Measurements from ENCODE around the gene WWOX. TPM values are rescaled to one million over a fixed set of nuclear protein-coding genes. Genes with fewer than 3 reads are reported as not detected.

WWOX gene
- total RNA-seq, 1 experiment from 2014 or later, result 38.9 TPM

- in situ Hi-C loops (cut with HindIII; ENCODE audit: low sequenced_read_pairs), result no loop called here
- no peak for DNase-seq (ENCODE audit: low spot score)
These were observed 1068.9 kb downstream of the WWOX start for GRCh38 chr16:79168321-79168720.

- in situ Hi-C loops (cut with HindIII; ENCODE audit: low sequenced_read_pairs), result no loop called here
- DNase-seq (ENCODE audit: low spot score), result no peak
These were observed 1069.8 kb downstream of the WWOX start for GRCh38 chr16:79169239-79169638.

DNA sequence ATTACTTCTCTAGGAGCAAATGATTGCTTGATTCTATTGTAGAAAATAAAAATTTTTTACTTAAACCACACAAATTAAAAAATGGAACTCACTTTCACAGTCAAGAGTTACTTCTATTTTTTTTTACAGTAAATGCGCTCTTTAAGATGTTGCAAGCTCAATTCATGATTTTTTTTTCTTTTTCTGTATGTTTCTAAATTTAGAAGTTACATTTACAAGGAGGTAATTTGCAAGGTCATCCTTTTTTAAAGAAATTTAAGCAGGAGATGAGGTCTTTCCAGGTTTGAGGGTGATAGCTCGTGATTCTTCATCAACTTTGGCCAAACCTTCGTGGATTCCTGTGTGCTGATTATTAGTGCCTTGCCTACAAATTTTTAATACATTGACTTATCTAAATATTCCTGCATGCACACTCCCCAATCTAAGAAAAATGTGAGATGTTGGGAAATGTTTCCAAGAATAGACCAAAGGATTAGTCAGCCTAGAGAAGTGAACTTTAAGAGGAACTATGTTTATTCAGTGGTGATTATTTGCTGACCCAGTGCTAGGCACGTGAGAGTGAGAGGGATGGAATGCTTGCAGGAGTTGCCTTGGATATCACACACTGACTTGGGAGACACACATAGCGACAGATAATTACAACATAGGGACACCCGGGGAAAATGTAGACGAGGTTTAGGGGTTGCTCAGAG is 1071.2 kb downstream of the WWOX start:
- DNase-seq (ENCODE audit: low spot score), result no peak
- in situ Hi-C loops (cut with HindIII; ENCODE audit: low sequenced_read_pairs), result no loop called here

DNA sequence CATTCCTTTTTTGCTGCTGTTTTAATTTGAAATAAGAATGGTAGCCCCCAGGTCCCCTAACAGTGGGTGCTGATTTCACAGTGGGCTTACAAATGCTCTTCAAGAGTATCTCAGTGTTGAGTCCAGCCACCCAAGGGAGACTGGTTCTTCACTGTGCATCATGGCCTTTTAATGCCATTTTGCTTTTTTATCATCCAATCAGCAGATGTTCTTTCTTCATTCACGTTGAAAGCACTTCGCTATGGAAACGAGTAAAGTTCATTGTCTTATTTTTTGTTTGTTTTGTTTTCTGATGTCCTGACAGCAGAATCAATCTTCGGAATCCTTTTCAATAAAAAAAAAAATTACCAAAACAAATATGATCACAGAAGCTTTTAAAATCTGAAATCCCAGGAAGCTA is 1072.0 kb downstream of the WWOX start:
- in situ Hi-C loops (cut with HindIII; ENCODE audit: low sequenced_read_pairs), result no loop called here

DNA sequence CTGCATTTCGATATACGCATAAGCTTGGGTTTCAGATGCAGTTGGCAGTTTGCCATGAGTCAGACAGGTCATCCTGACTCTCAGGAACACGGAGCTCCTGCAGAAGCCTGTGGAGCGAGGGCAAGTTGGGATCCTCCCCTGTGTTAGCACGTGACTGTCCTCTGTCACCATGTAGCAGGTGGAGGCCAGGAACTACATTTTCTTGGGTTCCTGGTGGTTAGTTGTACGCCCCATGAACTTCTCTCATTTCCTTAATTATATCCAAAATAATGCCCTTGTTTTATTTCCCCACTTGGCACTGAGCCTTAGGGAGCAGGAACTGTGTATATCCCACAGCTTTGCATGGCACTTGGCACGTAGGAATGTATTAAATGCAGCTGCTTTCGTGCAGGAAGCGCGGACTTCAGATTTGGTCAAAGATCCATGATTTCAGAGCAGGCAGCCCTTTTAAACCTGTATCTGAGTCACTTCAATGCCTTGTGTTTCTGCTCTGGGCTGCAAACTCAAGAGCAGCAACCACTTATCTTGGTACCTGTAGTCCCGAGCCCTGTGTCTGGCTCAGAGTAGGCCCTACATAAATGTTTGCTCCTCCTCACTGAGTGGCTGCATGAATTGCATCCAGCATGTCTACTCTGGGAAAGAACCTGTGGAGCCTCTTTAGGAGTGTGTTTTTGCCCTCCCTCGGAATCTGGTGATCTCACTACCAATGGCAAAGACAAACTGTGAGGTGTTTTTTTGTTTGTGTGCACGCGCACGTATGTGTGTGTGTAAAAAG is 1072.7 kb downstream of the WWOX start:
- in situ Hi-C loops (cut with HindIII; ENCODE audit: low sequenced_read_pairs), result no loop called here

More for the DNA sequence above, 1072.0 kb downstream of the WWOX start:
- DNase-seq (ENCODE audit: low spot score), result no peak

GRCh38 chr16:79172976-79173500 is 1073.6 kb downstream of the WWOX start:
- in situ Hi-C loops (cut with HindIII; ENCODE audit: low sequenced_read_pairs), result no loop called here
- DNase-seq (ENCODE audit: low spot score), result no peak

More for the DNA sequence above, 1072.7 kb downstream of the WWOX start:
- no peak for DNase-seq (ENCODE audit: low spot score)

- DNase-seq (ENCODE audit: low spot score), result no peak
- in situ Hi-C loops (cut with HindIII; ENCODE audit: low sequenced_read_pairs), result no loop called here
These were observed 1074.5 kb downstream of the WWOX start for GRCh38 chr16:79173919-79174318.

- in situ Hi-C loops (cut with HindIII; ENCODE audit: low sequenced_read_pairs), result no loop called here
- DNase-seq (ENCODE audit: low spot score), result no peak
These were observed 1076.0 kb downstream of the WWOX start for GRCh38 chr16:79175286-79176057.

- in situ Hi-C loops (cut with HindIII; ENCODE audit: low sequenced_read_pairs), result no loop called here
- no peak for DNase-seq (ENCODE audit: low spot score)
These were observed 1077.6 kb downstream of the WWOX start for GRCh38 chr16:79177018-79177417.

GRCh38 chr16:79181419-79181818 is 1082.0 kb downstream of the WWOX start:
- no peak for DNase-seq (ENCODE audit: low spot score)
- in situ Hi-C loops (cut with HindIII; ENCODE audit: low sequenced_read_pairs), result no loop called here

DNA sequence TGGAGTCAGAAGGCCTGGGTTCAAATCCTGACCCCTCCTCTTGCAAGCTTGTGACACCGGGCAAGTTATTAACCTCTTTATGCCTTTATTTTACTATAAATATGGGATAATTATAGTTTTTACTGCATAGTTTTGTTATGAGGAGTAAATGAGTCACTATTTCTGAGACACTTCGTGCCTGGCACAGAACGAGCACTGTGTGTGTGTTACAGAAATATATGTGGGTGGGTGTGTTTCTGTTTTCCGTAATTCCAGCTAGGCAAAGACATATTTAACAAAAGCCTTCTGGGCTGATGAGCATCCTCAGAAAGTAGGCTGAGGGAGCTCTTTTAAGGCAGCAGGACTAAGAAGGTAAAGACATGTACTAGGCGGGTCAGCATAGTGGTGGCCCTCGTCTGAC is 1083.2 kb downstream of the WWOX start:
- DNase-seq (ENCODE audit: low spot score), result no peak
- in situ Hi-C loops (cut with HindIII; ENCODE audit: low sequenced_read_pairs), result no loop called here

GRCh38 chr16:79183571-79183970 is 1084.1 kb downstream of the WWOX start:
- no peak for DNase-seq (ENCODE audit: low spot score)
- in situ Hi-C loops (cut with HindIII; ENCODE audit: low sequenced_read_pairs), result no loop called here

DNA sequence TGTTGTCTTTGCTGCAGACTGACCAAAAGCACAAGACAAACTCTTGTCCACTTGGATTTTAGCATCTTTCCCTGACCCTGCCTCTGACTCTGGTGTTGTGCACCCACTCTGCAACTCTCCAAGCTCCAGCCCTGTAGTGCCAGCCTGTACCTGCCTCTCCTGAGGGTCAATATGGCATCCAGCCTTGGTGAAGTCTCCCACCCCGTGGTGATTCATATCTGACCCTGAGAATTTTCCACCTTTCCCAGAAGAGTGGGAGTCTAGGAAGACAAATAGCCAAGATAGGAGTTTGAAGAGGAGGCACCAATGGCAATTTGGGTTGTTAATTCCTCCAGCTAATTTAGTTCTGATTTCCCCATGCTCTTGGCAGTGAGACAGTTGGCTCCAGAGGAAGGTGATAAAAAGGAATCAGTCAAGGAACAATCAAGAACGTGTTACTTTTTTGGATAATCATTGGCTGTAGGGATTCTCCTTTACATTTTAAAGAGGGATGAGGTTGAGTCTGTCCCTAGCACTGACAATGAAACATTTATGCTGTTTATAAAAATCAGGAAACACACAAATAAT is 1085.1 kb downstream of the WWOX start:
- in situ Hi-C loops (cut with HindIII; ENCODE audit: low sequenced_read_pairs), result no loop called here
- no peak for DNase-seq (ENCODE audit: low spot score)

DNA sequence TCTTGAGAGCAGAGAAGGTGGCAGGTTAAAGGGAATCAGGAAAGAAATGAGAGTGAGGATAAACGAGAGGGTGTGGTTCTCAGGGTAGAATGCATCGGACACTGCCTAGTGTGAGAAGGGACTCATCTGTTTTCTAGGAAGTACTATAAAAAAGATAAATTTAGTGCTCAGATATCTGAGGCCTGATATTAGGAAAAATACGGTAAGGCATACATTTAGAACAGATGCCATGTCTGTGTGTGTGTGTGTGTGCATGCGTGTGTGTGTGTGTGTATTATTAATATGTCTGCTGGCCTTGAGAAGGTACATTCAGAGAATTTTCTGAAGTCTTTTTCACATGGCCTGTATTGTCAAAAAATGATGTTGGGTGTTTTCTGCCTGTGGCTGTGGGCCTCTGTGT is 1086.3 kb downstream of the WWOX start:
- in situ Hi-C loops (cut with HindIII; ENCODE audit: low sequenced_read_pairs), result no loop called here

DNA sequence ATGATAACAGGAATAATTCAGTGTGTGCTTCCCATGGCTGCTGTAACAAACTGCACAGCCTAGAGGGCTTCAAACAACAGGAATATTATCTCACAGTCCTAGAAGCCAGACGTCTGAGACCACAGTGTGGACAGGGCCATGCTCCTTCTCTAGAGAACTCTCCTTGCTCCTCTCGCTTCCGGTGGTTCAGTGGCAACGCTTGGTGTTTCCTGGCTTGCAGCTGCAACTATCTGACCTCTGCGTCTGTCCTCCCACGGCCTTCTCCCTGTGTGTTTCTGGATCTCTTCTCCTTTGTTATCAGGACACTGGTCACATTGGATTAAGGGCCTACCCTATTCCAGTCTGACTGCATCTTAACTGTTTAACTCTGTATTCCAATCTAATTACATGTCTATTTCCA is 1086.7 kb downstream of the WWOX start:
- in situ Hi-C loops (cut with HindIII; ENCODE audit: low sequenced_read_pairs), result no loop called here
- no peak for DNase-seq (ENCODE audit: low spot score)

More for the DNA sequence above, 1086.3 kb downstream of the WWOX start:
- DNase-seq (ENCODE audit: low spot score), result no peak

DNA sequence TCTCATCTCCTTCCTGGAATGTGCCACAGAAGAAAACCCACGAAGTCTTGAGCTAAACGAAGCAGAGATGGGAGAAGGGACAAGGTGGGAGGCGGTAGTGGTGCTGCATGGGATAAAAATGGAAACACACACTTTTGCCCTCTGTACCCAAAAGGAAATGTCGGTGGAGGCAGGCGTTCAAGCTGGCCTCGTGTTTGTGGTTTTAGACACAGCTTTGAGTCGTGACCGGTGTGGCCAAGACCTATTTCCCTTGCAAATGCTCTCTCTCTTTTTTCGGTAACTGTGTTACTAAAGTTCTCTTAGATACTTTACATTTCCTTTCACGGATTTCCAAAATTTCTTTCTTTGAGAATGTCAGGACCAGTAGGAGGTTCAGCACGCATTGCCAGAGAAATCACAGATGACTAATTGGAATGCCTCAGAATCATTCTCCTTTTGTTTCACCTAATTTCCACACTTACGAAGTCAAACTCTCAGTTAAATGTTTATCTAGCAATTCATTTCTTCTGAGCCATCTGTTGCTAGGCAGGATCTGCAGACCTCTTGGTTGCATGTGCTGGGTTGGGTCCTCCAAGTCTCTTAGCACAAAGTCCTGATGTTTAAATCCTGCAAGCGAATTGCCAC is 1088.8 kb downstream of the WWOX start:
- in situ Hi-C loops (cut with HindIII; ENCODE audit: low sequenced_read_pairs), result no loop called here
- no peak for DNase-seq (ENCODE audit: low spot score)

GRCh38 chr16:79188739-79189122 is 1089.3 kb downstream of the WWOX start:
- in situ Hi-C loops (cut with HindIII; ENCODE audit: low sequenced_read_pairs), result no loop called here

GRCh38 chr16:79190542-79190941 is 1091.1 kb downstream of the WWOX start:
- in situ Hi-C loops (cut with HindIII; ENCODE audit: low sequenced_read_pairs), result no loop called here
- no peak for DNase-seq (ENCODE audit: low spot score)

More at GRCh38 chr16:79188739-79189122, 1089.3 kb downstream of the WWOX start:
- no peak for DNase-seq (ENCODE audit: low spot score)

DNA sequence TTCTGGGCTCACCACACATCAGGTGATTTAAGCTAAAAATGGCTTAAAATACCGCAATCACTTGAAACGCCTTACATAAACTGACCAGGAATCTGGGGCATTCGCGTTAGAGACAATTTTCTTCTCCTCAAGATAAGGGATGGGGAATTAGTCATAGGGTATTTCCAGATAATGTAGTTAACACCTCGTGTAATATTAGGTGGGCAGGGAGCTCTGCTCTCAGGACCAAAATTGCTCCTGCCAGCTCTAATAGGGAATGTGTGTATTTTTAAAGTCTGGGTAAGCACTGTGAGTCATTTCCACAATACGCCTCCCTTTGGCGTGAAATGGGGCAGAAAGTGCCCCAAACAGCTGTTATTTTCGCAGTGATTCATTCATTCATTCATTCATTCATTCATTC is 1092.5 kb downstream of the WWOX start:
- in situ Hi-C loops (cut with HindIII; ENCODE audit: low sequenced_read_pairs), result no loop called here

More for the DNA sequence above, 1092.5 kb downstream of the WWOX start:
- DNase-seq (ENCODE audit: low spot score), result no peak

Measured in G401 (cell line).